ENCODE results near the gene TMC1. TPM values are rescaled to one million over a fixed set of nuclear protein-coding genes. Genes with fewer than 3 reads are reported as not detected.

TMC1 gene
- total and polyA plus RNA-seq, 2 of the 8 experiments (the other 6 are each of a cell fraction or from before 2014, with no cell fraction given): 0.95 to 0.98 TPM

- TF ChIP-seq CHD7 (IDR thresholded peaks at IDR 0.05; ENCODE audit: insufficient replicate concordance, low read length) (no peak), BRCA1 (IDR thresholded peaks at IDR 0.05; ENCODE audit: low read depth, low read length) (no peak), GABPA (IDR thresholded peaks at IDR 0.05; ENCODE audit: borderline replicate concordance, insufficient read depth, low read length) (no peak), POLR2A (IDR thresholded peaks at IDR 0.05; ENCODE audit: control extremely low read depth in 1 of 2, low read depth in 2 of 2, low read length in 2 of 2) (no peak), SUZ12 (IDR thresholded peaks at IDR 0.05; ENCODE audit: low read length) (no peak), RFX5 (IDR thresholded peaks at IDR 0.05; ENCODE audit: borderline replicate concordance, low read depth, low read length) (no peak), JUND (IDR thresholded peaks at IDR 0.05; ENCODE audit: low read length) (no peak), HDAC6 (IDR thresholded peaks at IDR 0.05; ENCODE audit: low read depth, low read length) (no peak), TBP (IDR thresholded peaks at IDR 0.05; ENCODE audit: low read depth, low read length) (no peak), JUN (IDR thresholded peaks at IDR 0.05; ENCODE audit: low read depth, low read length) (no peak), NRF1 (IDR thresholded peaks at IDR 0.05; ENCODE audit: low read depth, low read length) (no peak), CBX8 (IDR thresholded peaks at IDR 0.05; ENCODE audit: borderline replicate concordance, low read depth, low read length) (no peak), RAD21 (IDR thresholded peaks at IDR 0.05 in 1 of 2, conservative IDR thresholded peaks at IDR 0.05 in 1 of 2; ENCODE audit: low read depth in 2 of 2, low read length in 2 of 2) (no peak)
These were observed 270.0 kb downstream of the TMC1 start (continued) for GRCh38 chr9:72791436-72791835.

Data from H1 (cell line).